Sigmoid colon (tissue), 7 donors: ENCODE results near the gene F12. TPM values are rescaled to one million over a fixed set of nuclear protein-coding genes. Genes with fewer than 3 reads are reported as not detected.
"Not testable (repeated sequence)": the region's sequence is repeated elsewhere in the genome, so short reads cannot be mapped to it uniquely, and the experiment has no call there.

Experiments
- DNase-seq: peaks from one replicate; pipeline ENCODE4 v3.0.0-alpha.2; 2019
- H3K27ac ChIP-seq, 4 donors: fragments of 200-600 bp; sonication (generic); one replicate each; pipeline ENCODE4 v1.5.1; 2016 to 2019; ENCODE audit warnings: mild to moderate bottlenecking in 1 of 4
- H3K27me3 ChIP-seq, 3 donors: fragments of 200-600 bp; sonication (generic); one replicate each; pipeline ENCODE4 v1.5.1; 2019; ENCODE audit warnings: mild to moderate bottlenecking in 1 of 3
- H3K36me3 ChIP-seq, 4 donors: fragments of 200-600 bp; sonication (generic); one replicate each; pipeline ENCODE4 v1.5.1; 2016 to 2019
- H3K4me1 ChIP-seq, 4 donors: fragments of 200-600 bp; sonication (generic); one replicate each; pipeline ENCODE4 v1.5.1; 2017 to 2019
- H3K4me3 ChIP-seq, 4 donors: fragments of 200-600 bp; sonication (generic); one replicate each; pipeline ENCODE4 v1.5.1; 2017 to 2019; ENCODE audit warnings: mild to moderate bottlenecking in 2 of 4, moderate library complexity in 1 of 4
- H3K9me3 ChIP-seq, 4 donors: fragments of 200-600 bp in 3 of 4; sonication (generic) in 3 of 4; one replicate each; pipeline versions ENCODE4 v1.5.1 to v1.6.1; 2013 to 2019
- CTCF ChIP-seq, 4 experiments: fragments of 450-650 bp in 3 of 4; fragments of 200-600 bp in 1 of 4; IDR thresholded peaks; one replicate each; pipeline ENCODE4 v1.5.1; 2016 to 2019; ENCODE audit warnings: antibody characterized with exemption in 4 of 4, mild to moderate bottlenecking in 3 of 4, moderate library complexity in 2 of 4
- EP300 ChIP-seq, 4 donors: sonication (generic); formaldehyde crosslinking; IDR thresholded peaks; one replicate each; pipeline ENCODE4 v1.6.1; 2017; ENCODE audit warnings: antibody characterized with exemption in 4 of 4
- POLR2A ChIP-seq, 2 donors: fragments of 450-650 bp; IDR thresholded peaks; one replicate each; pipeline ENCODE4 v1.6.1; 2016; ENCODE audit warnings: antibody characterized with exemption in 2 of 2, mild to moderate bottlenecking in 2 of 2, moderate library complexity in 2 of 2
- POLR2AphosphoS5 ChIP-seq, 4 donors: sonication (generic); formaldehyde crosslinking; IDR thresholded peaks; one replicate each; pipeline ENCODE4 v1.6.1; 2017; ENCODE audit warnings: antibody characterized with exemption in 4 of 4
- WGBS, 2 donors: extraction: QIAGEN DNeasy Blood & Tissue Kit; methylation state at CpG; one replicate each; pipeline ENCODE4 v1.1.7; 2013; 5-methylcytosine and 5-hydroxymethylcytosine counted together
- intact Hi-C: fragments of 100-400 bp; cut with DNase I; formaldehyde crosslinking; loops from one replicate; pipeline ENCODE4 v1.15.1; 2023
- polyA plus RNA-seq, 3 donors: library from polyadenylated mRNA; stranded (reverse); fragments of 200-250 nt; gene quantifications; one replicate each; pipeline ENCODE4 v1.2.3, GENCODE V29; 2013
- total RNA-seq, 4 donors: library from RNA; depleted of rRNA; stranded (reverse); fragments of >200 nt; gene quantifications; one replicate each; pipeline ENCODE4 v1.1.0, GENCODE V29; 2016
- donor health status: healthy with polysubstance abuse.
- donor health status: Bipolar disorder and iron deficiency.
- donor health status: healthy.

Gene F12
- total and polyA plus RNA-seq, 7 donors = 0.36 to 14.0 (median 2.2) TPM; not detected in 1

GRCh38 chr5:177421062-177421798, 11.9 kb upstream of the F12 start:
- no peak for TF ChIP-seq EP300 (IDR thresholded peaks at IDR 0.05)
- no peak for TF ChIP-seq POLR2A (IDR thresholded peaks at IDR 0.05)
- no peak for TF ChIP-seq POLR2AphosphoS5 (IDR thresholded peaks at IDR 0.05)
- TF ChIP-seq CTCF (IDR thresholded peaks at IDR 0.05) = no peak
- H3K4me3 ChIP-seq = no peak overlapping the region
- no peaks in the 10 kb centered on the region for H3K27me3 ChIP-seq
- peaks cover 0 to 14% (median 8%) of the 10 kb centered on the region in 4 donors for H3K4me1 ChIP-seq
- WGBS, 2 donors = 84 to 91% methylated on average over 6 of the region's 6 CpGs
- no peaks in the 10 kb centered on the region for H3K9me3 ChIP-seq
- no peak overlapping the region for H3K27ac ChIP-seq
- intact Hi-C loops = no loop called here
- DNase-seq = no peak
- H3K36me3 ChIP-seq = no peaks in the 10 kb centered on the region

- intact Hi-C loops = not testable (repeated sequence)
Measured at GRCh38 chr5:177420472-177420871, 11.1 kb upstream of the F12 start.

GRCh38 chr5:177419046-177419445, 9.7 kb upstream of the F12 start:
- no peak for DNase-seq
- TF ChIP-seq EP300 (IDR thresholded peaks at IDR 0.05) (no peak), CTCF (IDR thresholded peaks at IDR 0.05) (no peak)
- Histone ChIP-seq H3K27ac (no peak overlapping the region), H3K4me1 (peaks cover 0 to 6% (median 0%) of the 10 kb centered on the region in 4 donors), H3K9me3 (no peaks in the 10 kb centered on the region), H3K36me3 (no peaks in the 10 kb centered on the region), H3K4me3 (no peak overlapping the region), H3K27me3 (no peaks in the 10 kb centered on the region)
- WGBS, 2 donors = 86 to 93% methylated on average over 3 of the region's 3 CpGs
- intact Hi-C loops = no loop called here

More at GRCh38 chr5:177420472-177420871, 11.1 kb upstream of the F12 start:
- H3K36me3 ChIP-seq, DNase-seq, H3K9me3 ChIP-seq, H3K4me3 ChIP-seq, H3K27me3 ChIP-seq, H3K27ac ChIP-seq, H3K4me1 ChIP-seq: not testable (repeated sequence)
- WGBS, 2 donors = 29 to 73% methylated on average over 7 of the region's 7 CpGs

- DNase-seq, H3K4me1 ChIP-seq, H3K36me3 ChIP-seq, H3K27ac ChIP-seq, H3K9me3 ChIP-seq, intact Hi-C loops, H3K4me3 ChIP-seq, H3K27me3 ChIP-seq: not testable (repeated sequence)
- 85 to 92% methylated on average over 6 of the region's 6 CpGs for WGBS, 2 donors
Measured at GRCh38 chr5:177417081-177417480, 7.7 kb upstream of the F12 start.

- H3K27me3 ChIP-seq = no peaks in the 10 kb centered on the region
- no peak overlapping the region for H3K27ac ChIP-seq
- no peak for DNase-seq
- intact Hi-C loops = no loop called here
- no peaks in the 10 kb centered on the region for H3K36me3 ChIP-seq
- H3K4me3 ChIP-seq = no peak overlapping the region
- WGBS, 2 donors = 78 to 90% methylated on average over 3 of the region's 3 CpGs
- TF ChIP-seq POLR2AphosphoS5 (IDR thresholded peaks at IDR 0.05) (no peak), CTCF (IDR thresholded peaks at IDR 0.05) (no peak), EP300 (IDR thresholded peaks at IDR 0.05) (no peak), POLR2A (IDR thresholded peaks at IDR 0.05) (no peak)
- no peaks in the 10 kb centered on the region for H3K9me3 ChIP-seq
- H3K4me1 ChIP-seq = peaks cover 0 to 6% (median 0%) of the 10 kb centered on the region in 4 donors
Measured at GRCh38 chr5:177414481-177414880, 5.1 kb upstream of the F12 start.
